Coronary artery (tissue), 2 donors: ENCODE data around the gene RRP1.
A peak's percentile ranks its signal among the peaks of the same experiment; 100 is the strongest.

ENCODE experiments used
- DNase-seq: peaks from one replicate; pipeline ENCODE4 v3.0.0-alpha.2; 2017; ENCODE audit warnings: low spot score
- H3K27ac ChIP-seq, 2 donors: fragments of 200-600 bp; sonication (generic); one replicate each; pipeline ENCODE4 v1.5.1; 2016 to 2019
- H3K4me3 ChIP-seq: fragments of 200-600 bp; sonication (generic); 2 replicates; pipeline ENCODE4 v1.5.1; 2016; ENCODE audit warnings: mild to moderate bottlenecking, moderate library complexity
- TF ChIP-seq, protein P1 (sequence below): fragments of 200-600 bp; sonication (generic); IDR thresholded peaks from one replicate; pipeline ENCODE4 v1.5.1; 2019; ENCODE audit warnings: antibody characterized with exemption

RRP1 gene

DNA sequence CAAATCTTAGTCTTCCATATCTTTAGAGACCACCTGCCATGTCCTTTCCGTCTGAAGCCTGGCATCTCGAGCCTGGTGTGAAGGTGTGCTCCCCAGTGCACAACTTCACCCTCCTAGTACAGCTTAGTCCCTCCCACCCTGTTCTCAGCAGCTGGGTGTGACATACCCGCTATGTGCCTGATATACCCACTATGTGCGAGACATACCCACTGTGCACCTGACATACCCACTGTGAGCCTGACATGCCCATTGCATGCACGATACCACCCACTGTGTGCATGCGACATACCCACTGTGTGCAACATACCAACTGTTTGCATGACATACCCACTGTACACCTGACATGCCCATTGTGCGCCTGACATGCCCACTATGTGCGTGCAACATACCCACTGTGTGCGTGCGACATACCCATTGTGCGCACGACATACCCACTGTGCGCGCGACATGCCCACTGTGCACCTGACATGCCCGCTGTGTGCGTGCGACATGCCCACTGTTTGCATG is 3.0 kb upstream of the RRP1 start:
- H3K4me3 ChIP-seq = no peak overlapping the region
- no peak overlapping the region for H3K27ac ChIP-seq
- DNase-seq = no peak
- TF ChIP-seq, protein P1, sequence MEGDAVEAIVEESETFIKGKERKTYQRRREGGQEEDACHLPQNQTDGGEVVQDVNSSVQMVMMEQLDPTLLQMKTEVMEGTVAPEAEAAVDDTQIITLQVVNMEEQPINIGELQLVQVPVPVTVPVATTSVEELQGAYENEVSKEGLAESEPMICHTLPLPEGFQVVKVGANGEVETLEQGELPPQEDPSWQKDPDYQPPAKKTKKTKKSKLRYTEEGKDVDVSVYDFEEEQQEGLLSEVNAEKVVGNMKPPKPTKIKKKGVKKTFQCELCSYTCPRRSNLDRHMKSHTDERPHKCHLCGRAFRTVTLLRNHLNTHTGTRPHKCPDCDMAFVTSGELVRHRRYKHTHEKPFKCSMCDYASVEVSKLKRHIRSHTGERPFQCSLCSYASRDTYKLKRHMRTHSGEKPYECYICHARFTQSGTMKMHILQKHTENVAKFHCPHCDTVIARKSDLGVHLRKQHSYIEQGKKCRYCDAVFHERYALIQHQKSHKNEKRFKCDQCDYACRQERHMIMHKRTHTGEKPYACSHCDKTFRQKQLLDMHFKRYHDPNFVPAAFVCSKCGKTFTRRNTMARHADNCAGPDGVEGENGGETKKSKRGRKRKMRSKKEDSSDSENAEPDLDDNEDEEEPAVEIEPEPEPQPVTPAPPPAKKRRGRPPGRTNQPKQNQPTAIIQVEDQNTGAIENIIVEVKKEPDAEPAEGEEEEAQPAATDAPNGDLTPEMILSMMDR = no peak

DNA sequence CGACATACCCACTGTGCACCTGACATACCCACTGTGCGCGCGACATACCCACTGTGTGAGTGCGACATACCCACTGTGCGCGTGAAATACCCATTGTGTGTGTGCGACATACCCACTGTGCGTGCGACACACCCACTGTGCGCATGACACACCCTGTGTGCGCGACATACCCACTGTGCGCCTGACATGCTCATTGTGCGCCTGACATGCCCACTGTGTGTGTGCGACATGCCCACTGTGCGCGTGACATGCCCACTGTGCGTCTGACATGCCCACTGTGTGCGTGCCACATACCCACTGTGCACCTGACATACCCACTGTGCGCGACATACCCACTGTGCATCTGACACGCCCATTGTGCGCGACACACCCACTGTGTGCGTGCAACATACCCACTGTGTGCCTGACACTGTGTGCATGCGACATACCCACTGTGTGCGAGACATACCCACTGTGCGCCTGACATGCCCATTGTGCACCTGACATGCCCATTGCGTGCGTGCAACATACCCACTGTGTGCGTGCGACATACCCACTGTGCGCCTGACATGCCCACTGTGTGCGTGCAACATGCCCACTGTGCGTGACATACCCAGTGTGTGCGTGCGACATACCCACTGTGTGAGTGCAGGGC is 2.5 kb upstream of the RRP1 start:
- Histone ChIP-seq H3K27ac (no peak overlapping the region), H3K4me3 (no peak overlapping the region)
- TF ChIP-seq, protein P1 = no peak
- no peak for DNase-seq

DNA sequence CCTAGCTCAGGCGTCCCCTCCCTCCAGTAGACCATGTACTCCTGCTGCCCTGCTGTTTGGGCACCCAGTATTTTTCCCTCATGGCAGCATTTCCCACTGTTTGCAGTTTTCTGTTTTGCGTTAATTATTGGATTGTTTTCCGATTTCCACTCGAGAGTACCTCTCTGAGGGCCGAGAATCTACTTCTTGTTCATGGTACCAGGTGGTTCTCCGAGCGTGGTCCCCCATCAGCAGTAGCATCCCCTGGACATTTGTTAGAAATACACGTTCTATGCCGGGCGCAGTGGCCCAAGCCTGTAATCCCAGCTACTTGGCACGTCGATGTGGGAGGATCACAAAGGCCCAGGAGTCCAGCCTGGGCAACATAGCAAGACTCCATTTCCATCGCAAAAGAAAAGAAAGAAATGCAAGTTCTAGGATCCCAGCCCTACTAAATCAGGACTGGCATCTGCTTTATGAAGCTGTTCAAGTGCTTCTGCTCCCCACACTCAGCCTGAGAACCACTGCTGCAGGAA is 690 bp downstream of the RRP1 start:
- Histone ChIP-seq H3K27ac (peak overlapping the region; percentile 44 to 87), H3K4me3 (peak overlapping the region; percentile 80)
- TF ChIP-seq, protein P1 = no peak
- DNase-seq = no peak

DNA sequence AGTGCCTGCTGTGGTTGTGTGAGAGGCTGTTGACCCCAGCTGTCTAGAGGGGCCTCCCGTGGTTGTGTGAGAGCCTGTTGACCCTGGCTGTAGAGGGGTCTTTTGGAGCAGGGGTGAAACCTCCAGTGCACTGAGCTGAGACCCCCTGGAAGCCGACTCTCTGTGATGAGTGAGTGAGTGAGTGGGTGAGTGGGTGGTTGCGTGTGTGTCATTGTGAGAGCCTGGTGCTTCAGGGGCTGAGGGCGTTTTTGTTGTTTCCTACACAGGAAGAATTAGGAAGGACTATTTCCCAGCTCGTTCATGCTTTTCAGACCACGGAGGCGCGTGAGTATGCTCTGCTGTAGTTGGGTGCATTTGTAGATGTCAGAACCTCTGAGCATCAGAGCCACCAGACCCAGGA is 3.0 kb downstream of the RRP1 start:
- Histone ChIP-seq H3K4me3 (no peak overlapping the region), H3K27ac (no peak overlapping the region)
- DNase-seq = no peak
- TF ChIP-seq, protein P1 = no peak

DNA sequence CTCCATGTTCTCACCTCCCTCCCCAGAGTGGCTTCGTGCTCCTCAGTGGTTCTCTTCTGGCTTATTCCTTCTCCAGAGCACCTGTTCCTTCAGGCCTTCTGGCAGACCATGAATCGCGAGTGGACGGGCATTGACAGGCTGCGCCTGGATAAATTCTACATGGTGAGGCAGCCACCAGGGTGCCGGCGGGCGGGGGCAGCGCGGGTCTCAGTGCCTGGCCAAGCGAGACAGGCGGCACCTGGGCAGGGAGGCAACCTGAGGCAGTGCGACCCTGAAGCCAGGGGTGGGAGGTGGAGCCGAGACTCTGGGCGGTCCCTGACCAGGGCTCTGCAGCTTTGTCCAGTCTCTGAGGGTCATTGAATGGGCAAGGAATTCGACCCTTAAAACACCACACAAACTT is 3.9 kb downstream of the RRP1 start:
- Histone ChIP-seq H3K27ac (no peak overlapping the region), H3K4me3 (no peak overlapping the region)
- TF ChIP-seq, protein P1 = no peak
- no peak for DNase-seq

DNA sequence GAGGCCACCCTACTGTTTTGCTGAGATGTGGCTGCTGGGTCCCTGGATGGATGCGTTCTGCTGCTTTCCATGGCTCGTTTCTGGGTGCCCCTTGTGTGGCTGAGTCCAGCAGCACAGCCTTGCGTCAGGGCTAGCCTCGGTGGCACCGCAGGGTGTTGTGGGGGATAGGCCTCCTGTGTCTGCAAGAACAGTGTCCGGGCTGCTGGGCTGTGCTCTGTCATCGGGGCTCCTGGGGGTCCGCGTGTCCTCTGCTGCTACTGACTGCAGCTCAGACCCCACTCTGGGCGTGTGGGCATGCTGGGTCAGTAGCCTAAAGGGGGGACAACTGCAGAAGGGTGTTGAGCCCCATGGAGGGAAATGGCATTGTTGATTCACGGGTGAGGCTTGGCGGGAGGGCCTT is 4.9 kb downstream of the RRP1 start:
- TF ChIP-seq, protein P1 = no peak
- DNase-seq = no peak
- H3K4me3 ChIP-seq = no peak overlapping the region
- no peak overlapping the region for H3K27ac ChIP-seq

DNA sequence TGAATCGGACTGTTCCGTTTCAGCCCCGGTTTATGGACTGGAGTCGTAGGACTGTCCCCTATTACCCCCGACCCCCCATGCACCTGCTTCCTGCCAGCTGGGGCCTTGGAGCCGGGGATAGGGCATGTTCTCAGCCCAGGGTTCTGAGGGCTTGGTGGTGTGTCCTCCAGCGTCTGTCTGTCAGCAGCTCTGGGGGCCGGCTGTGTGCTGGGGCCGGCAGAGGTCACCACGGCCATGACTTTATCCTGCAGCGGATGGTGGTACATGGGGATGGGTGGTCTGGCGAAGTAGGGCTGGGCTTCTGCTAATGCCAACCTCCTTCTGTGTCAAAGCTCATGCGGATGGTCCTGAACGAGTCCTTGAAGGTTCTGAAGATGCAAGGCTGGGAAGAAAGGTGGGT is 5.5 kb downstream of the RRP1 start:
- no peak for DNase-seq
- Histone ChIP-seq H3K4me3 (no peak overlapping the region), H3K27ac (no peak overlapping the region)
- TF ChIP-seq, protein P1 = no peak
